GM21423 (cell line): ENCODE results near the gene EYA2.

Experiments used
- ATAC-seq: cut with Tn5 transposase; IDR thresholded peaks from one replicate; pipeline ENCODE4 v1.9.1; 2021; ENCODE audit warnings: mild to moderate bottlenecking, moderate library complexity; ENCODE audit not compliant: unreplicated experiment

The EYA2 gene

GRCh38 chr20:47099825-47100441 lies 205.3 kb downstream of the EYA2 start:
- ATAC-seq = no peak

GRCh38 chr20:47102629-47103028 lies 208.0 kb downstream of the EYA2 start:
- ATAC-seq = no peak

GRCh38 chr20:47106786-47107185 lies 212.1 kb downstream of the EYA2 start:
- no peak for ATAC-seq

GRCh38 chr20:47108994-47109393 lies 214.4 kb downstream of the EYA2 start:
- no peak for ATAC-seq

GRCh38 chr20:47110819-47111218 lies 216.2 kb downstream of the EYA2 start:
- ATAC-seq = no peak

GRCh38 chr20:47111576-47111975 lies 216.9 kb downstream of the EYA2 start:
- ATAC-seq = no peak

GRCh38 chr20:47113362-47114109 lies 218.9 kb downstream of the EYA2 start:
- ATAC-seq = no peak

GRCh38 chr20:47115694-47116093 lies 221.1 kb downstream of the EYA2 start:
- ATAC-seq = no peak

GRCh38 chr20:47117371-47117770 lies 222.7 kb downstream of the EYA2 start:
- ATAC-seq = no peak

GRCh38 chr20:47117773-47118172 lies 223.1 kb downstream of the EYA2 start:
- ATAC-seq = no peak

GRCh38 chr20:47118206-47118605 lies 223.6 kb downstream of the EYA2 start:
- no peak for ATAC-seq

- no peak for ATAC-seq
Measured at GRCh38 chr20:47118641-47119040, 224.0 kb downstream of the EYA2 start.

- no peak for ATAC-seq
Measured at GRCh38 chr20:47120346-47120936, 225.8 kb downstream of the EYA2 start.

- ATAC-seq = no peak
Measured at GRCh38 chr20:47122560-47122959, 227.9 kb downstream of the EYA2 start.

GRCh38 chr20:47124181-47124717 lies 229.6 kb downstream of the EYA2 start:
- no peak for ATAC-seq

GRCh38 chr20:47125508-47125757 lies 230.8 kb downstream of the EYA2 start:
- ATAC-seq = no peak

- ATAC-seq = no peak
Measured at GRCh38 chr20:47125758-47126591, 231.3 kb downstream of the EYA2 start.

- no peak for ATAC-seq
Measured at GRCh38 chr20:47126709-47127108, 232.1 kb downstream of the EYA2 start.

- ATAC-seq = no peak
Measured at GRCh38 chr20:47127546-47127945, 232.9 kb downstream of the EYA2 start.

GRCh38 chr20:47127999-47128398 lies 233.4 kb downstream of the EYA2 start:
- ATAC-seq = no peak

- no peak for ATAC-seq
Measured at GRCh38 chr20:47129306-47129705, 234.7 kb downstream of the EYA2 start.
